ENCODE results near the gene ZC3H4. TPM values are rescaled to one million over a fixed set of nuclear protein-coding genes. Genes with fewer than 3 reads are reported as not detected.

The ZC3H4 gene
- total RNA-seq, 1 experiment from 2014 or later = 94.4 TPM

- Histone ChIP-seq H3K27me3 (replicated peaks; ENCODE audit: insufficient read depth, low read depth, low read length, poor library complexity) (no peaks in the 10 kb centered on the region), H3K9me3 (ENCODE audit: low read depth, low read length, poor library complexity, severe bottlenecking) (no peaks in the 10 kb centered on the region), H3K4me1 (ENCODE audit: insufficient read depth, low read length, poor library complexity, severe bottlenecking) (no peaks in the 10 kb centered on the region), H3K36me3 (ENCODE audit: insufficient read depth, low read length, poor library complexity, severe bottlenecking) (peaks cover 86% of the 10 kb centered on the region), H3K27ac (ENCODE audit: low read depth, low read length, poor library complexity, severe bottlenecking) (no peak overlapping the region), H3K4me3 (ENCODE audit: low read depth, low read length, poor library complexity, severe bottlenecking) (no peak overlapping the region)
- TF ChIP-seq, protein P1, sequence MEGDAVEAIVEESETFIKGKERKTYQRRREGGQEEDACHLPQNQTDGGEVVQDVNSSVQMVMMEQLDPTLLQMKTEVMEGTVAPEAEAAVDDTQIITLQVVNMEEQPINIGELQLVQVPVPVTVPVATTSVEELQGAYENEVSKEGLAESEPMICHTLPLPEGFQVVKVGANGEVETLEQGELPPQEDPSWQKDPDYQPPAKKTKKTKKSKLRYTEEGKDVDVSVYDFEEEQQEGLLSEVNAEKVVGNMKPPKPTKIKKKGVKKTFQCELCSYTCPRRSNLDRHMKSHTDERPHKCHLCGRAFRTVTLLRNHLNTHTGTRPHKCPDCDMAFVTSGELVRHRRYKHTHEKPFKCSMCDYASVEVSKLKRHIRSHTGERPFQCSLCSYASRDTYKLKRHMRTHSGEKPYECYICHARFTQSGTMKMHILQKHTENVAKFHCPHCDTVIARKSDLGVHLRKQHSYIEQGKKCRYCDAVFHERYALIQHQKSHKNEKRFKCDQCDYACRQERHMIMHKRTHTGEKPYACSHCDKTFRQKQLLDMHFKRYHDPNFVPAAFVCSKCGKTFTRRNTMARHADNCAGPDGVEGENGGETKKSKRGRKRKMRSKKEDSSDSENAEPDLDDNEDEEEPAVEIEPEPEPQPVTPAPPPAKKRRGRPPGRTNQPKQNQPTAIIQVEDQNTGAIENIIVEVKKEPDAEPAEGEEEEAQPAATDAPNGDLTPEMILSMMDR (conservative IDR thresholded peaks at IDR 0.05; ENCODE audit: low read depth, low read length) = no peak
- TF ChIP-seq EZH2 (IDR thresholded peaks at IDR 0.05; ENCODE audit: borderline replicate concordance, low read depth, low read length, poor library complexity, severe bottlenecking) = no peak
- no peak for DNase-seq (ENCODE audit: low spot score)
- intact Hi-C loops (cut with micrococcal nuclease; ENCODE audit: unreplicated experiment) = no loop called here
- ChIA-PET POLR2A (ENCODE audit: low non-redundant PET) (no interaction called here), CTCF (no interaction called here)
- no TSS peak for BruUV-seq (replicated peaks)
Measured at GRCh38 chr19:47074621-47075020, 39.0 kb downstream of the ZC3H4 start.

DNA sequence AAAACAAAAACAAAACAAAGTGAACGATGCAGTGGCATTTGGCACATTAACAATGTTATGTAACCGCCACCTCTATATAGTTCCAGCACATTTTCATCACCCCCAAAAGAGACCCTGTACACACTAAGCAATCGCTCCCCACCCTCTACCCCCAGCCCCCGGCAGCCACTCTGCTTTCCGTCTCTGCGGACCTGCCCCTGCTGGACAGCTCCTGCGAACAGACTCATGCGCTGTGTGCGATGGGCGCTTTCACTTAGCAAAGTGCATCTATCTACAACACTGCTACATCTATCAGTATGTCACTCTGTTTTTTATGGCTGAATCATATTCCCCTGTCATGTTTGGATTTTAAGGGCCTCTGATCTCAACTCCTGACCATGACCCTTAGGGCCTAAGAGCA lies 40.0 kb downstream of the ZC3H4 start:
- DNase-seq (ENCODE audit: low spot score) = no peak
- TF ChIP-seq, protein P1 (conservative IDR thresholded peaks at IDR 0.05; ENCODE audit: low read depth, low read length) = no peak
- no peak for TF ChIP-seq EZH2 (IDR thresholded peaks at IDR 0.05; ENCODE audit: borderline replicate concordance, low read depth, low read length, poor library complexity, severe bottlenecking)
- ChIA-PET CTCF (no interaction called here), POLR2A (ENCODE audit: low non-redundant PET) (no interaction called here)
- no TSS peak for BruUV-seq (replicated peaks)
- no peaks in the 10 kb centered on the region for H3K27me3 ChIP-seq (replicated peaks; ENCODE audit: insufficient read depth, low read depth, low read length, poor library complexity)
- H3K4me3 ChIP-seq (ENCODE audit: low read depth, low read length, poor library complexity, severe bottlenecking) = no peak overlapping the region
- intact Hi-C loops (cut with micrococcal nuclease; ENCODE audit: unreplicated experiment) = no loop called here
- H3K9me3 ChIP-seq (ENCODE audit: low read depth, low read length, poor library complexity, severe bottlenecking) = no peaks in the 10 kb centered on the region
- H3K27ac ChIP-seq (ENCODE audit: low read depth, low read length, poor library complexity, severe bottlenecking) = no peak overlapping the region
- H3K36me3 ChIP-seq (ENCODE audit: insufficient read depth, low read length, poor library complexity, severe bottlenecking) = peaks cover 81% of the 10 kb centered on the region
- no peaks in the 10 kb centered on the region for H3K4me1 ChIP-seq (ENCODE audit: insufficient read depth, low read length, poor library complexity, severe bottlenecking)

DNA sequence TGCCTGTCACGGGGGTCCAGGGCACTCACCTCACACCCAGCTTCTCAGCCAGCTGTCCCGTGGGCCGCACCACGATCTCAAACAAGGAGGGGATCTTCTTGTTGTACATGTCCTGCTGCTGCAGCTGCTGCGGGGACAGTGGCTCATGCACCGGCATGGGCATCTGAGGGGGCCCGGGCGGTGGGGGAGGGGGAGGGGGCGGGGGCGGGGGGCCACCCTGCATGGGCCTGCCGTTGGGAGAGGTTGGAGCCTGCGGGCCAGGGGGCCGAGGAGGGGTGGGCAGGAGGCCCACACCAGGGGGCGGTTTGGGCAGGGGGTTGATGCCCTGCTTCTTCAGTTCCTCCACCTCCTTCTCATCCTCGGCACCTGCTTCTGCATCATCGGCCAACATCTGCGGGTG lies 41.3 kb downstream of the ZC3H4 start:
- Histone ChIP-seq H3K36me3 (ENCODE audit: insufficient read depth, low read length, poor library complexity, severe bottlenecking) (peaks cover 81% of the 10 kb centered on the region), H3K27me3 (replicated peaks; ENCODE audit: insufficient read depth, low read depth, low read length, poor library complexity) (no peaks in the 10 kb centered on the region), H3K4me3 (ENCODE audit: low read depth, low read length, poor library complexity, severe bottlenecking) (no peak overlapping the region), H3K4me1 (ENCODE audit: insufficient read depth, low read length, poor library complexity, severe bottlenecking) (no peaks in the 10 kb centered on the region), H3K9me3 (ENCODE audit: low read depth, low read length, poor library complexity, severe bottlenecking) (no peaks in the 10 kb centered on the region), H3K27ac (ENCODE audit: low read depth, low read length, poor library complexity, severe bottlenecking) (no peak overlapping the region)
- CTCF ChIA-PET = no interaction called here
- intact Hi-C loops (cut with micrococcal nuclease; ENCODE audit: unreplicated experiment) = no loop called here
- POLR2A ChIA-PET (ENCODE audit: low non-redundant PET) = no interaction called here
- DNase-seq (ENCODE audit: low spot score) = no peak
- TF ChIP-seq EZH2 (IDR thresholded peaks at IDR 0.05; ENCODE audit: borderline replicate concordance, low read depth, low read length, poor library complexity, severe bottlenecking) = no peak
- TF ChIP-seq, protein P1 (conservative IDR thresholded peaks at IDR 0.05; ENCODE audit: low read depth, low read length) = no peak
- no TSS peak for BruUV-seq (replicated peaks)

Measured in A673 (cell line).